Non-pigmented ciliary epithelial cell (primary cell): ENCODE measurements around the gene TAS1R2.

ENCODE experiments used
- DNase-seq: peaks from one replicate; pipeline ENCODE4 v3.0.0-alpha.2; 2010; ENCODE audit warnings: low read depth

Gene TAS1R2

DNA sequence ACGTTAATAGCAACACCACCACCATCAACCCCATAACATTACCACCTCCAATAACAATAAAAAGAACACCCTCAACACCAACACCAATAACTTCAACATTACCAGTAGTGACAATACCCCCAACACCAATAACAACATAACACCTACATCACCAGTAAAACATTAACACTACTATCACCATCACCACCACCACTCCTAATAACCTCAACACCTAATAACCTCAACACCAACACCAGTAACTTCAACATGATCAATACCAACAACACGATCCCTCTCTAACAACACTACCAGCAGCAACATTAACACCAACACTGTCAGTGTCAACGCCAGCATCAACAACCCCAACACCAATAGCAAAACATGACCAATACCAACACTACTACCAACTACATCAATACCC is 57.2 kb downstream of the TAS1R2 start:
- no peak for DNase-seq

DNA sequence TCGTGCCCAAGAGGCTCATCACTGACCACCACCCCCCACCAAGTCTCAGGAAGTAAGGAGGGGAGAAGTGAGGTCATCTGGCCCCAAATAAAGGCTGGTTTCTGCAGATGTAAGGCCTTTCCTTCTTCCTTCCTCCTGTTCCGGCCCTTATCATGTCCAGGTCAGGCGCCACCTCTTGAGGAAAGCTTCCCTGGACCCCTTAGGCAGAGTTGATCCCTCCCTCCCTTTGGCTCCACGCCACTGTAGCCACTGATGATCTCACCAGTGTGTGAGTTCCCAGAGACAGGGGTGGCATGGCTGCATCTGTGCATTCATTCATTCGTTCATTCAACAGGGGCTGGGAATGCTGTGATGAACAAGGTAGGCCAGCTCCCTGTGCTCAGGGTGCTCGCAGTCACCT is 59.2 kb downstream of the TAS1R2 start:
- DNase-seq = no peak

DNA sequence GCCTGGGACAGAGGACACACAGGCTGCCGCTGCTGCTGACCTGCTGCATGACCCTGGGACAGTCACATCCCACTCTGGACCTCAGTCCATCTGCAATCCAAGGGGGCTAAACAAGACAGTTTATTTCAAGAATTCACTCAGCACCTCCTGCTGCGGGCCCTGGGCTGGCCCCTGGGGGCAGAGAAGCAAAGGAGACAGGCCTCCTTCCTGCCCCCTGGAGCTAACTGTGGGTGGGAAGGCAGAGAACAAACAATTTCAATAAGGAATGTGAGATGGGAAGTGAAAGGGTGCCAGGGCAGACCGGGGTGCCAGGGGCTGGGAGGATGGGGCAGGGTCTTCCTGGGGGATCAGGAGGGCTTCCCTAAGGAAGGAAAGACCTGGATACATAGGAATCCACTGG is 60.0 kb downstream of the TAS1R2 start:
- DNase-seq = no peak

DNA sequence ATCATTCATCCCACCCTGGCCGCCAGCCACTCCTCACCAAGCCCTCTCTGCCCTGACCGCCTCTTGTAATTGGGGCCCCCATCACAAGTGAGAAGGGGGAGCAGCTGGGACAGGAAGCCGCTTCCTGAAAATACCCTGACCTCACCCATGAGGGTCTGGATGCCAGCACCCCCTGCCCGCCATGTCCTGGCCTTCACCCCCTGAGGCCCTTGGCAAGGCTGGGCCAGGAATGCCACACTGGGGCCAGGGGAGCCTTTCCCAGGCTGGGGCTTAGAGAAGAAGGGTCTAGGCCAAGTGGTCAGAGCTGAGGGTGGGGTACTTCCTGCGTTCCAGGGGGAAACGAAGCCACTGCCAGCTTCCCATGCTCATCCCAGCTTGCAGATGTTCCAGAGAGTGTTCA is 60.5 kb downstream of the TAS1R2 start:
- DNase-seq = no peak

DNA sequence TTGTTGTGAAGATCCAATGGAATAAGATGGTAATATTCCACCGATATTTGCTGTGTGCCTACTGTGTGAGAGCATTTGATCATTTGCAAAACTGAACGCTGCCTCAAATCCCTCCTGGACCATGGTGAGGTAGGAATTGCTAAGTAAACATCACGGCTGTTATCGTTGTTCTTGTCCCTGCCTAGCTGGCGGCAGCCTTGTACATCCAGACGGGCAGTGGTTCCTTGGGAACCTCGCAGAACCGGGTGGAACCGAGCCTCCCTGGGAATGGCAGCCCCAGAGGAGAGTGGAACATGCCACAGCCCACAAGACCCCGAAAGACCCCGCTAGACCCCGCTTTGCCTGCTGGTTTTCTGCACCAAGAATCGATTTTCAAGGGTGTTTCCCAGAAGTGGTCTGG is 60.9 kb downstream of the TAS1R2 start:
- no peak for DNase-seq

DNA sequence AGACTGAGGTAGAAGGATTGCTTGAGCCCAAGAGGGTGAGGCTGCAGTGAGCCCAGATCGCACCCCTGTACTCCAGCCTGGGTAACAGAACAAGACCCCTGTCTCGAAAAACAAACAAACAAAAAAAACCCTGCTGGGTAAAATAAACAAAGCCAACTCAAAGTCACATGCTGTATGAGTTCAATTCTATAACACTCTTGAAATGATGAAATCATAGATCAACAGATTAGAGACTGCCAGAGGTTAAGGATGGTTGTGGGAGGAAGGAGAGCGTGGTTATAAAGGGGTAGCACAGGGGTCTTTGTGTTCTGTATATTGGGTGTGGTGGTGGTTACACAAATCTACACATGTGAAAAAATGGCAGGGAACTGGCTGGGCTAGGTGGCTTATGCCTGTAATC is 62.5 kb downstream of the TAS1R2 start:
- no peak for DNase-seq

DNA sequence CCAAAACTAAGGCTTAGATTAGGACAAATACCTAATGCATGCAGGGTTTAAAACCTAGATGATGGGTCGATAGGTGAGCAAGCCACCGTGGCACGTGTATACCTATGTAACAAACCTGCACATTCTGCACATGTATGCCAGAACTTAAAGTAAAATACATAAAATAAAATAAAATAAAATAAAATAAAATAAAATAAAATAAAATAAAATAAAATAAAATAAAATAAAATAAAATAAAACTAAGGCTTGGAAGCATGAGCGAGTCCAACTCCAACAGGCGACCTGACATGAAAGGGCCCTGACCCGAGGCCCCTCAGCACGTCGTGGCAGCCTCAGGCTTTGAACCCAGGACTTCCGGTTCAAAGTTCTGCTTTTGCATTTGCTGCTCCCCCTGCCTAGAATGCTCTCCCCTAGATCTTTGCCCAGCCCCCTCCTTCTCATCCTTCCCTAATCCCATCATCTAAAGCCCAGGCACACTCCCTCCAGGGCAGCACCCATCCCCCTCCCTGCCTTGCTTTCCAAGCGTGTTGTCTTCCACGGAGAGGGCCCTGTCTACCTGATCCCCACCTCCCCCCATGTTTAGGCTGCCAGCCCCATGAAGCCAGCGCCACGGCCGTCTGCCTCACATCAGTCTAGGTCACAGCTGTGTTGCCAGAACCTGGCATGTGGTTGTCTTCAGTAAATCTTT is 64.3 kb downstream of the TAS1R2 start:
- no peak for DNase-seq

DNA sequence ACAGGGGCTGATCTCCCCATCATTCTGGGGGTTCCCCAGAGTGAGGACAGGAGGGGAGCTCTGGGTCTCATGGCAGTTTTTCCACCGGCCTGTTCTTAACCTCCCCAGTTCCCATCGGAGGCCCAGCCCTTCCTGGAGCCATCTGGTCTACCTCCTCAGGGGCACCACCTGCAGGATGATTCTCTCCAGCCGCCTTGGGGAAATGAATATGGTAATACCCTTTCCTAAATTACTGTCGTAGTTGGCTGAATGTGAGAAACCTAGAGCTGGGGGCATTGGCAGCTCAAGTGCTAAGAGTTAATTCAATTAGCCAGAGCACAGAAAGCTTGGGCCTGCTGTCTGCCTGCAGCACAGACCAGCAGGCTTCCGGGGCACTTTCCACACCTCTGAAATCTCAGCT is 64.9 kb downstream of the TAS1R2 start:
- no peak for DNase-seq

DNA sequence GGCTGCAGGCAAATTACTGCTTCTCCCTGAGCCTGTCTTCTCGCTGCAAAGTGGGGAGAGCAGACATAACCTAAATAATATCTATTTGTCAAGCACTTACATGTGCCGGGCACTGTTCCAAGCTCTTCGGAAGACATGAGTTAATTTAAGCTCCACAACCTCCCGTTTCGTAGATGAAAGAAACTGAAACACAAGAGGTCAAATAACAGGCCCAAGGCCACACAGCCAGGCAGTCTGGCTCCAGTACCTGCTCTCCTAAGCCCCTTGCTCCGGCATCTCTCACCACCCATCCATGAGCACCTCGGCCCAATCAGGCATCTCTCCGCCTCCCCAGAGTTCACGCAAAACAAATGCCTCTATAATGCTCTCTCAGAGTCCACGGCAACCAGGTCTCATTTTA is 65.4 kb downstream of the TAS1R2 start:
- DNase-seq = no peak

DNA sequence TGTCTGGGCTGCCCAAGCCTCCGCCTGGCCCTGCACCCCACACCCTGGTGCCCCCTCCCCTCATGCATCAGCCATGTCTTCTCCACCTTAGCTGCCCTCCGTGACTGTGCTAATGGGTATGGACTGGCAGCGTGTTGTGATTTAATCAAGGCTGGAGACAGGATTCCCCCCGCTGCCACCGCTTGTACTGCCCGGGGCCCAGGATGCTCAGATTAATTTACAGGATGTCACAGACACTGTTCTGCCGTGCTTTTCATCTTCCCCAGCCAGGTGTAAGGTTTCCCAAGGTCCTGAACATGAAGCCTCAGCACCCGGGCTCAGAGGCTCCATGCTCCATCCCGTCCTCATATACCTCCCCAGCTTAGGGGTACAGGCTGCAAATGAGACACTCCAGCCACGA is 66.3 kb downstream of the TAS1R2 start:
- DNase-seq = no peak

DNA sequence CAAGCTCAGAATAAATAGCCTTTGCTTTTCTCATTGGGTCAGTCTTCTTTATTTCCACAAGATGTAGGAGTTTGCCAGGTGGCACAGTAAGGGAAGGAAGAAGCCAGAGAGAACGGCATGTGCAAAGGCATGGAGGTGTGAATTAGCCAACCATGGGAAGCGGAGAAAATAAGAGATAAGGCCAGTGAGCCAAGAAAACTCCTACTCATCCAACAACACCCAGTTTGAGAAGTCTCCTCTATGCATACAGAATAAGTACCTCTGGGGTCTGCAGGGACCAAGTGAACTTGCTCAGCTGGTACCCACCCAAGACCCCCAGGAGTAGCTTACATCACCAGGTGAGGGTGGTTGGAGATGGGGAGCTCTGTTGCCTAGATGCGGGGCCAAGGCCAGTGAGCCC is 66.7 kb downstream of the TAS1R2 start:
- no peak for DNase-seq
